A673 (cell line): ENCODE data around the gene MANEAL. TPM values are rescaled to one million over a fixed set of nuclear protein-coding genes. Genes with fewer than 3 reads are reported as not detected.

ENCODE experiments used
- BruUV-seq: library from RNA; stranded (reverse); fragments of 400-500 nt; replicated peaks from 2 replicates; lab custom pipeline; 2021; lab: Mats Ljungman, UMichigan
- CTCF ChIA-PET: fragments of 300-600 bp; sonication (Branson Sonifier 250); formaldehyde crosslinking; loops from one replicate; lab custom pipeline; 2022; ENCODE audit warnings: antibody characterized with exemption; lab: Charles Lee
- POLR2A ChIA-PET: fragments of 300-600 bp; sonication (Branson Sonifier 250); formaldehyde crosslinking; loops from one replicate; lab custom pipeline; 2022; ENCODE audit warnings: antibody characterized with exemption; ENCODE audit not compliant: low non-redundant PET; lab: Charles Lee
- DNase-seq: peaks from one replicate; pipeline ENCODE4 v3.0.0-alpha.2; 2015; ENCODE audit warnings: low spot score
- H3K27ac ChIP-seq: fragments of 200-600 bp; sonication (generic); 2 replicates; pipeline ENCODE4 v1.5.1; 2016; ENCODE audit warnings: mixed run types, low read depth, mild to moderate bottlenecking, mixed read lengths, antibody characterized with exemption, low read length; ENCODE audit not compliant: poor library complexity, severe bottlenecking
- H3K27me3 ChIP-seq: fragments of 200-600 bp; sonication (generic); replicated peaks from 2 replicates; pipeline ENCODE4 v1.6.1; 2017; ENCODE audit warnings: mixed run types, low read depth, mild to moderate bottlenecking, mixed read lengths, antibody characterized with exemption, low read length; ENCODE audit not compliant: insufficient read depth, poor library complexity
- H3K36me3 ChIP-seq: fragments of 200-600 bp; sonication (generic); 2 replicates; pipeline ENCODE4 v1.6.1; 2016; ENCODE audit warnings: mixed run types, mild to moderate bottlenecking, mixed read lengths, antibody characterized with exemption, low read length; ENCODE audit not compliant: insufficient read depth, poor library complexity, severe bottlenecking
- H3K4me1 ChIP-seq: fragments of 200-600 bp; sonication (generic); 2 replicates; pipeline ENCODE4 v1.6.1; 2017; ENCODE audit warnings: mixed run types, mild to moderate bottlenecking, mixed read lengths, antibody characterized with exemption, low read length; ENCODE audit not compliant: insufficient read depth, poor library complexity, severe bottlenecking
- H3K4me3 ChIP-seq: fragments of 200-600 bp; sonication (generic); 2 replicates; pipeline ENCODE4 v1.5.1; 2016; ENCODE audit warnings: low read depth, mixed run types, mild to moderate bottlenecking, mixed read lengths, low read length; ENCODE audit not compliant: poor library complexity, severe bottlenecking
- H3K9me3 ChIP-seq: fragments of 200-600 bp; sonication (generic); 2 replicates; pipeline ENCODE4 v1.6.1; 2016; ENCODE audit warnings: mixed run types, low read depth, mild to moderate bottlenecking, mixed read lengths, antibody characterized with exemption, low read length; ENCODE audit not compliant: poor library complexity, severe bottlenecking
- CTCF ChIP-seq: fragments of 300-800, 200-600 bp; sonication (generic); conservative IDR thresholded peaks from 2 replicates; pipeline ENCODE4 v1.5.1; 2017; ENCODE audit warnings: low read depth, mild to moderate bottlenecking, antibody characterized with exemption, low read length, moderate library complexity, mixed read lengths
- EZH2 ChIP-seq: fragments of 200-600 bp; sonication (generic); IDR thresholded peaks from 2 replicates; pipeline ENCODE4 v1.6.1; 2017; ENCODE audit warnings: borderline replicate concordance, low read depth, mild to moderate bottlenecking, mixed read lengths, antibody characterized with exemption, low read length; ENCODE audit not compliant: poor library complexity, severe bottlenecking
- intact Hi-C: fragments of 100-400 bp; cut with micrococcal nuclease; formaldehyde crosslinking; loops from one replicate; pipeline ENCODE4 v1.10.0; 2022; ENCODE audit not compliant: unreplicated experiment
- total RNA-seq: library from RNA; stranded (reverse); gene quantifications from 2 replicates; pipeline ENCODE4 v1.2.3, GENCODE V29; 2021

Gene MANEAL
- total RNA-seq, 1 experiment from 2014 or later, result 5.9 TPM

DNA sequence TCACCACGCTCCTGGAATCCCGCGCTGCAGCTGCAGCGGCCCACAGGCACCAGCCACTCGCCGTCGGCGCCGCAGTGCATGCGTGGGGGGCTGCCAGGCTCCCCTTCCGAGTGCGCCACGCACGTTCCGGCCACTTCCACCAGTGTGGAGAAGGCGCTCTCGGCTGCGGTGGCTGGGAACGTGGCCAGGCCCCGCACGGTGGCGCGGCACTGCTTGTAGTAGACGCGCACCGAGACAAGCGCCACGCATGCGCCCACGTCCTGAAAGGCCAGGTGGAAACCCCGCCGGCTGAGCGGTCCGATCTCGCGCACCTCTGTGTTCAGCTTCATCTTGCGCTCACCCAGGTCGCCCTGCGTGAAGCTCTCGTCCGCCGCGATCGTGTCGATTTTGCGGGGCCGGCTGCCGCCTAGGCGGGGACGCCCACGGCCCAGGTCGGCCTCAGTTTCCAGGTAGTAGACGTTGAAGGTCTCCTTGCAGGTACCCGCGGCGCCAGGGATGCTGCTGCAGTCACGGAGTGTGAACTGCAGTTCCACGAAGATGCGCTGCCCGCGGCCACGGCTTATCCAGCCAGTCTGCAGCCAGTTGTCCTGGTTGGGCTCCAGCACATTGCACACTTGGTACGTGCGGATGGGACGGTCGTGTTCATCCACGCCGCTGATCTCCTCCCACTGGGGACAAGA lies 32.1 kb upstream of the MANEAL start:
- H3K27ac ChIP-seq, result no peak overlapping the region
- H3K4me1 ChIP-seq, result no peaks in the 10 kb centered on the region
- intact Hi-C loops, result no loop called here
- H3K27me3 ChIP-seq, result peaks cover 82% of the 10 kb centered on the region
- BruUV-seq, result no TSS peak
- no peak overlapping the region for H3K4me3 ChIP-seq
- no peaks in the 10 kb centered on the region for H3K9me3 ChIP-seq
- ChIA-PET POLR2A (no interaction called here), CTCF (no interaction called here)
- DNase-seq, result no peak
- no peak for TF ChIP-seq EZH2
- no peak for TF ChIP-seq CTCF
- H3K36me3 ChIP-seq, result no peaks in the 10 kb centered on the region

- no peaks in the 10 kb centered on the region for H3K4me1 ChIP-seq
- no peak for TF ChIP-seq EZH2
- no peak for TF ChIP-seq CTCF
- intact Hi-C loops, result no loop called here
- no peaks in the 10 kb centered on the region for H3K36me3 ChIP-seq
- H3K9me3 ChIP-seq, result no peaks in the 10 kb centered on the region
- H3K4me3 ChIP-seq, result no peak overlapping the region
- no TSS peak for BruUV-seq
- H3K27ac ChIP-seq, result no peak overlapping the region
- POLR2A ChIA-PET, result no interaction called here
- CTCF ChIA-PET, result no interaction called here
- no peak for DNase-seq
- H3K27me3 ChIP-seq, result peaks cover 82% of the 10 kb centered on the region
Measured at GRCh38 chr1:37762516-37762915, 31.1 kb upstream of the MANEAL start.

GRCh38 chr1:37763791-37764413 lies 29.7 kb upstream of the MANEAL start:
- DNase-seq, result no peak
- POLR2A ChIA-PET, result no interaction called here
- CTCF ChIA-PET, result no interaction called here
- no peak overlapping the region for H3K27ac ChIP-seq
- intact Hi-C loops, result no loop called here
- H3K36me3 ChIP-seq, result no peaks in the 10 kb centered on the region
- H3K27me3 ChIP-seq, result peaks cover 85% of the 10 kb centered on the region
- H3K9me3 ChIP-seq, result no peaks in the 10 kb centered on the region
- no peak overlapping the region for H3K4me3 ChIP-seq
- no TSS peak for BruUV-seq
- H3K4me1 ChIP-seq, result no peaks in the 10 kb centered on the region
- TF ChIP-seq EZH2, result no peak
- no peak for TF ChIP-seq CTCF
